Measurements from ENCODE around the gene ABCA4. TPM values are rescaled to one million over a fixed set of nuclear protein-coding genes. Genes with fewer than 3 reads are reported as not detected.

ABCA4 gene
- polyA plus RNA-seq, 12 donors, result 0.20 to 2.3 (median 0.70) TPM; not detected in 2

DNA sequence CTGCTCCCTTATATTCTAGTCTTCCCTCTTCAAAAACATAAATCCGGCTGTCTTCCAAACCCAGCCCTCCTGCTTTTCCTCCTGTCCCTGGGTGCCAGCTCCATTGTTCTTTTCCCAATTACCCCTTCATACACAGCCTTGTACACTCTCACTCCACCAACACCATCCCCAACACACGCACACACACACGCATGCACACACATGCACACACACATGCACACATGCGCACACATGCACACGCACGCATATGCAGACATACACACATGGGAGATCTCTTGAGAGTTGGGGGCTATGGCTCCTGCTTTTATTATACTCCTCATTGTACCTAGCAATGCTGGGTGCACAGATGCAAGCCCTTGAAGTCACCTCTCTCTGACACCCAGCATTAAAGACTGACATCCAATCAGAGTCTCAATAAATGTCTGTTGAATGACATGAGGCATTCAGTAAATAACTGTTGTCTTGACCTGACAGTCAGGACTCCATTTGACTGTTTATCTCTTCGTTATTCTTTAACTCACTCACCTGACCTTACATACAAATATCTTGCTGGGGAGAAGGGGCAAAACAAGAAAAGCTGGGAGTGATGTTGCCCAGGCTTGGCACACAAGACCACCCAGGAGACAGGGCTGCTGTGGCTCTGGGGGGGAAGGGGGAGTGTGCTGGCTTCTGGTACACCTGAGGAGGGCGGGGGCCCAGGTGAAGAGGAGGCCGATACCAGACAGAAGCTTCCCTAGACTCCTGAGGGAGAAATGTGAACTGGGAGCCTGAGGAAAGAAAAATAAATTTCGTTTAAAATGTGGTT is 16.0 kb downstream of the ABCA4 start:
- DNase-seq, result no peak

DNA sequence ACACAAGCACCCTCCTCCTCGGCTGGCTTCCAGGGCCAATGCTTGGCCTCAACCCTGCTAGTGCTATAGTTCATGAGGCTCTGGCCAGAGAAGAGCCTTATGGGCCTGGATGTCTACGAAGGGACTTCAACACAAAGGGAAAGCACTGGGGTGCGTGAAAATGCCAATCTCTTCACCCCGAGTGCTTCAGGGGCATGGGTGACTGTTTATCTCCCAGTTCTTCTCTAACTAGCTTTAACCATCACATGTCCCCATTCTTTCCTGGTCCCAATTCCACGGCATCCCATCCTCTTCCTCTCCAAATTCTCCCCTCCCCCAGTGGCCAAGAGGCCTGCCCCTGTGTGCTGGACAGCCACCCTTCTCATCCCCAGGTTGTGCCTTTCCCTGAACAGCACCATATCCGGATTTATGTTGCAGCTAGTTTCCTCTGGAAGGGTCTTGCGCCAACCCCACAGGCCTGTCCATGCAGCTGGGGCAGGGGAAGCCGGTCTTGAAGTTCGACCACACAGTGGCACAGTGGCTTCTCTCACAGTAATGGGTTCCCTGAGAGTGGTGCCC is 16.7 kb downstream of the ABCA4 start:
- DNase-seq, result no peak

DNA sequence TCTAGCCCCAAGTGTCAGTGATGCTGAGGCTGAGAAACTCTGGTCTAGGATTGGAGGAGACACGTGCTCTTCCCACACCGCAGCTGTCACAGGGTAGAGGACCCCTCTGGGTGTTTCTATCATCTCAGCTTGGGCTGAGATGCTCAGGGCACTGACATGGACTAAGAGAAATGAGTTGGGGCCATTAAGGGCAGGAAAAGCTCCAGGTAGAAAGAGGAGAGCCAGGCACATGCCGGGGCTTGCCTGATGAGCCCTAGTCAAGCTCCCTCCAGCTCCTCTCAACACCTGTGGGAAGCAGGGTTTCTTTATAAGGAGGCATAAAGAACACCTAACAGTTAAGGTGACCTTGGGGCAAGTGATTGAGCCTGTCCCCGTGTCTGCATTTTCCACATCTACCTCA is 17.3 kb downstream of the ABCA4 start:
- DNase-seq, result no peak

DNA sequence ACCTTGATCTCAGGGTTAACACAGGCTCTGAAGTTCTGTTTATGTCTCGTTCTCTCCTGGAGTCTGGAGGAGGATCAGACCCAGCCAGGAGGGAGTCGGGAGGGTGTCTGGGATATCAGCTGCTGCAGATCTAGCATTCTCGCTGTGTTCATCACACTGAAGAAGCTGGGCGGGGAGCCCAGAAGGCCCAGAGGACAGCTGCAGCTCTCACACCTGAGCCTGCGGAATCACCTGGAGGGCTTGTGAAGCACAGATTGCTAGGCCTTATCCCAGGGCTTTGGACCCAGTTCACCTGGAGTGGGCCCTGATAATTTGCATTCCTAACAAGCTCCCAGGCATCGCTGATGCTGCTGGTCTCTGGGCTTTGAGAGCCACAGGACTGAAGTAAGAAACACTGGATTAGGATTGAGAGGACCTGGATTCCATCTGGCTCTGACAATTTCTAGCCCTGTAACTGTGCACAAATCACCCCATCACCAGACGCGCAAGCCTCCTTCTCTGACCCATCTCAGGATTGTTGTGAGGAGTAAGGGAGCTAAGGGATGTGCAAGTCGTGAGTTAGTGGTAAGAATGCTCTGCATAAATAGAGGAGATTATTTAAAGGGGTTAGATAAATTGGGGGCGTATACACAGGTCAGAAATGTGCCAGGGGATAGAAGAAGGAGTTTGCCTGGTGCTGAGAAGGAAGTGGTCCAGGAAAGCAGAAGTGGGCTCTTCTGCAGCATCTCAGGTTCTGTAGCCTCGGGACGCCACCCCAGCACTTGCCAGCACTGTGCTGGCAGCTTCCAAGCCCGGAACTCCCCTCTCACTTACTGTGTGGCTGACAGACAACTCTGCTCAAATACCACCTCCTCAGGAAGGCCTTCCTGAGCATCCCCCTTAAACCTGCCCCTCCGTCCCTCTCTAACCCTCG is 19.1 kb downstream of the ABCA4 start:
- no peak for DNase-seq

DNA sequence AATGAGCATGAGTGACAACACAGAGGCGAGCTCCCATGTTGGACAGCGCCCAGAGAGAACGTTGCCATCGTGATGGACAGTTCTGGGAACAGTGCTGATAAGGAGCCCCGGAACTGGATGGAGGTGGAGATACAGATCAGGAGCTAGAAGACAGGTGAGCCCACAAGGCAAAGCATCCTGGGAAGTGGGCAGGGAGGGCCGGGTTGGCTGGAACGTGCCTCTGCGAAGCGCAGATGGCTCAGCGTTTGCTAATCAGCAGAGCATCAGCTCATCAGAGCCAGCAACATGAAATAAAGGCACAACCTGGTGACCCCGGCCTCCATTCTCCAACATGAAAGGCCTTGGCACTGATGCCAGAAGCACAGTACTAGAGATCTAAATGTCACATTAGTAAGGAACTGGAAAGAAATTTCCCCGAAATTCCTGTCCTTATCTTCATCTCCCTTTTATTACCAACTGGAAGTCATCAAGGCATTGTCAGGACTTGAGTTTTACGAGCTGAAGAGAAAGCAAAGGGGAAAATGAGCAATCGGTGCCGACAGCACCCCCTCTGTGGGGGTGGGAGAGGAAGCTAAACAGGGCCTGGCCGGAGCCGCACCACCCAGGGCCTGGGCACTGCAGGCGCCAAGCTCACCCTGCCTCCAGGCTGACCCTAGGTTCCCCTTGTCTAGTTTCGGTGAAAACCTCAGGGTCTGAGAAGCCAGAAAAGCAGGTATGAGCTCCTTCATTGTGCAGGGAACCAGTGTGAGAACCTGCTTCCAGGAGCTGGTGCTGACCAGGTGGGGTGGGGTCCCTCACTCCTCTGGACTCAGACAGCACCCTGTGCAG is 19.9 kb downstream of the ABCA4 start:
- no peak for DNase-seq

DNA sequence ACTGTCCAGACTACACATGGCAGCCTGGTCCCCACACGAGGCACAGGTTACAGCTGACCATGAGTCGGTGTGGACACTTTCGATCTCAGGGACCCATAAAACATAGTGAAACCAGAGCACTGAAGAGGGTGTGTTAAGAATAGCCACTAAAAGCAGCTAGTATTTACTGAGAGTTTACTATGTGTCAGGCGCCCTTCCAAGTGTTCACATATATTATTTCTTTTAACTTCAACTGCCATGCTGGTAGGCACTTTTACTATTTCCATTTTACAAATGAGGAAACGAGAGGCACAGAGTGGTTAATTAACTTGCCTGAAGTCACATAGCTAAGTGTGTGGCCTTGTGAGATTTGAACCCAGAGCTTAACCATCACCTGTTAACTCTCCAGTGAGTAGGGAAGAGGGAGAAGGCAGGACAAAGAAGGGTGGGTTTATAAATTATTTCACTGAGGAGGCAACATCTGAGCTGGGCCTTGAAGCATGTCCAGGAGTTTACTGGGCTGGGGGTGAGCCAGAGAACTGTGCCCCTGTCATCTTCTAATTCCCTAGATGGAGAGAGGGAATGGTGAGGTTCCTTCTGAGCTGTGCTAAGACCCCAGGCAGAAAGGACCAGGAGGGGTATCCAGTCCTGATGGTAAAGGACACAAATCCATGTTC is 20.7 kb downstream of the ABCA4 start:
- no peak for DNase-seq

DNA sequence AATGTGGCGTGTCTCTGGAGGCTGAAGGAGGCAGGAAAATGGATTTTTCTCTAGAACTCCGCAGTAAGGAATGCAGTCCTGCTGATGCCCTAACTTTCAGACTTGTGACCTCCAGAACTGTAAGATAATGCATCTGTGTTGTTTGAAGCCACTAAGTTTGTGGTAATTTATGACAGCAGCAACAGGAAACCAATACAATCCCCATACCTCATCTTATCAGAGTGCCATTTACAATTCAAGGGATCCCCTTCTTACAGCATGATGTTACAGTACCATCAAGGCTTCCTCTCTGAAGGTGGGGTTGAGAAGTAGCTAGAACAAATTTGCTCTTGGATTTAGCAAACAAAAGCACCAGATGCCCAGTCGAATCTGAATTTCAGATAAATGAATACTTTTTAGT is 21.6 kb downstream of the ABCA4 start:
- DNase-seq, result no peak

DNA sequence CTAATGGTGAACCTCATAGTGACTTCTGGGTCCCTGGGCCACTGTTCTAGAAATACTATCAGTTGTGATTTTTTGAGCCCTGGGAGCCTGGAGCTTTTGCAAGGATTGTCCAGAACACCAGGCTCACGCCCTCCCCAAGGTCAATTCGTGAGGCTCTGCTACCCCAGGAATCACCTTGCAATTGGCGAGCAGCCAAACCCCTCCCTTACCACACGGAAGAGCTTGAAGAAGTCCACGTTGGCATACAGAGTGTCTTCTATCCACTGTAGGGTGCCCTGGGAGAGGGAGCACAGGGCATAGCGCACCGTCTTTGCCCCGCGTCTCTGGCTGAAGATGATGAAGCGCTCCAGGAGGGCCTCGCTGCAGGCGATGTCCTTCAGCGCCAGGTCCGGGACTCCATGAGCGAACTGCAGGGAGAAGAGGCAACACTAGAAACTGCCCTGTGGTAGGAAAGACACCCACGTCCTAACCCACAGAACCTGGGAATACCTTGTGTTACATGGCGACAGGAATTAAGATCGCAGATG is 22.3 kb downstream of the ABCA4 start:
- no peak for DNase-seq

DNA sequence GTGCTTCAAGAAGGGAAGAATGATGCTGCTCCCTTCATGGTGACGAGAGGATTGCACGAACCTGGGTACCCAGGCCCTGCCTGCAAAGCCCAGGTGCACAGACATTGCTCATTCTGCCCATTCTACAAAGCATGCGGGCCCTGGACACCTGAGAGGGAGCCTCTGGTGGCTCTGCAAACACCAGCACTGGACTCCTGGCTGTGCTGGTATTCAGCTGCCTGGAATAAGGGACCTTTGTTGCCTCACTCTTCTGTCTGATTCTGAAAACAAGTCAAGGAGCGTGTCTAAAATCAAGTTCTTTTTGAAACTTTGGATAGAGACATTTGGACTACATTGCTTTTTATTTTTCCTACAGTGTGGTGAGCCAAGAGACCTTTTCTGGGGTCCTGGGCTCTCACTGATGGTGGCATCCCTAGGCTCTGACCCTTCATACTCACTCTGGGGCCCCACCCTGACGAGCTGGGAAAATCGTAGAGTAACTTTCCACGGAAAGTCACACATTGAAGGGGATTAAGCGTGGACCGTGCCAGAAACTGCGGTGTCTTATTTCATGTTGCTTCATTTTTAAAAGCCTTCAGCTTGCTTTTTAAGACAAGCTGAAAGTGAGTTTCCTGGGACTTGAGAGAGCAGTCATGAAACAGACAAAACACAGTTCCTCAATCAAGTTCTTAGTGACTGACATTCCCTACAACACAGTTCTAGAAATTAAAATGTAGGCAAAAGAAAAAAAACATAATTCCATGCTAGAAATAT is 24.0 kb downstream of the ABCA4 start:
- peak; percentile 75 for DNase-seq

DNA sequence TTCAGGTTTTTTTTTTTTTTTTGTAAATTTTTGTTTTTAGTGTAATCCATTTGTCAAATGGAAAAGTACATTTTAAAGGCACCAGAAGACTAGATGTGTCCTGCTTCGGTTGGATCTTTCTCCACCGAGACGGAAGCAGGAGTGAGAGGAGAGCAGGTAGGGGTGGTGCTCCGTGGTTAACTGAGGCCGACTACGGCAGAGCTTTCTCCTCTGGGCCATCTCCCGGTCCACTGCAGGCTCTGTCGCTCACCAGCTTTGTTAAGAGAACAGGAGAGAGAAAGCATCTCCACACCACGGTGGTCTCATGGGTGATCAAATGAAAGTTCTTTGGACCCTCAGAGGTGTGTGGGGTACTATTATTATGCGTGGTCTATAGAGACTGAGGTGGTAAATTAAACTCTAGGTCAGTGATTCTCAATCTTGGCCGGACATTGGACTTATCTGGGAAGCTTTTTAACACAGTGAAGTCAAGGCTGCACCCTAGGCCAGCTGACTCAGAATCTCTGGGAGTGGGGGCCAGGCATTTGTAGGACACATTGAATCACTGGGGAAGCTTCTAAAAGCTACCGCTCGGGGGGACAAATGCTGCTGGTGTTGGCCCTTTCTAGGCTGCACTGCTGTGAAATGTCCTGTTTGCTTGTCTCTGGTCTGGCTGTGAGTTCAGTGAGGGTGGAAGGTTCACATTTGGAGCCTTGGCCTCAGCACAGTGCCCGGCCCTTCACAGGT is 25.0 kb downstream of the ABCA4 start:
- DNase-seq, result no peak

DNA sequence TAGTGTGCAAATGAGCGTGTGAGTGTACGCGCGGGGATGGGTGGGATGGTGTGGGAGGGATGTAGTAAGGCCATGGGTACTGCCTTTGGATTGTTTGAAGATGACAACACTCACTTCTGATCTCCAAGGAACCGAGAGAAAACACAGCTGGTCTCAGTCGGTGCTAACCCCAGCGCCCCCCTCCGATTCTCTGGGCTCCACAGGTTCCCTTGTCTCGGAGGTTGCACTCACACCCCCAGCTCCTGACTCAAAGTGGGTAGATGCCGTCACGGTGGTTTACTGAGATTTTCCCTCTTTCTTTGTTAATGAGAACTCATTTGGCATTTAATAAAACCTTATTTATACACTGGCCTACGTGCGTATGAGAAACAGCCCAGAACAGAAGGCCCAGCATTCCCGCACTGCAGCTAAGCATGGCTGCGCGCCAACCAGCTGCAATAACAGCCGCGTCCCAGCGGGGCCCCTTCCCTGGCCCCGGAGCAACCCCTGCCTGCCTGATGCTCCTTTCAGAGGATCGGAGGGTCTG is 25.8 kb downstream of the ABCA4 start:
- peak; percentile 93 for DNase-seq

DNA sequence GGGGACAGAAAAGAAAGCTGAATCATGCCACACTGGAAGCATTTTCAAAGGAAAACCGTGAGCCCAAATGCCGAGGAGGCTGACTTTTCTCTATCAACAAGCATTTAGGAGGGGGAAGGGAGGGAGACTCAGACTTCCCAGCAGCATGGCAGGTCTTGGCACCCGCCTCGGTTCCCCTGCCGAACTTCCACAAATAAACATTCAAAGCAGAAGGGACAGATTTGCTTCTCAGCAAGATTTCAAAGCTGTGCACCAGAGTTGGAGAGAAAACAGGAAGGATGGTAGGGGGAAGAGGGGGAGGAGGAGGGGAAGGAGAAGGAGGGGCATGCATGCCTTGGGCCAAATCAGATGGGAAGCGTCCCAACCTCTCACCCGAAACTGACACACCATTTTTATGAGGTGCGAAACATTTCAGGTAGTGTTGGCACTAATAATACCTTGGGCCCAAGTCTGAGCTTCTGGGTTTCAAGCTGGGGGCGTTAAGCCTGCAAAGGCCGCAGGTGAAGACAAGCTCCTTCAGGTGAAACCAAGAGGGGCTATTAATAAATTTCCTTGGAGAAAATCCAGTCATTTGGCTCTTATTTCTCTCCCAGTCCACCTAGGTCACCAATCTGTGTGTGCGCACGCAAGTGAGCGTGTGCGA is 26.4 kb downstream of the ABCA4 start:
- DNase-seq, result peak; percentile 55

DNA sequence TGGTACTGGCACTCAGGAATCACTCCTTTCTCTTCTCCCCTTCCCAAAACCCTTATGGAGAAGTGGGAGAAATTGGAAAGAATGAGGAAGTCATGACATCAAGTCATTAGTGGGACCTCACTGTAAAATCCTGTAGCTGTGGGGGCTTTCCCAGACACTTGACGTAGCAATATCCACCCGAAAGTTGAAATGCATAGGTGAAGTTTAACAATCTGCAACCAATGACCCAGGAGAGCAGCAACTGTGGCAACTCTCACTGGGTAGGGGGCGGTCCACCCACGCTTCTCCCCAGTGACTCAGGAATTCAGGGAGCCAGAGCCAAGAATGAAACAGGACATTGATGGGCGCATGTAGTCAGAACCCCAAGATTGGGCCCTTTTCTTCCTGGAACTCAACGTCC is 27.0 kb downstream of the ABCA4 start:
- no peak for DNase-seq

DNA sequence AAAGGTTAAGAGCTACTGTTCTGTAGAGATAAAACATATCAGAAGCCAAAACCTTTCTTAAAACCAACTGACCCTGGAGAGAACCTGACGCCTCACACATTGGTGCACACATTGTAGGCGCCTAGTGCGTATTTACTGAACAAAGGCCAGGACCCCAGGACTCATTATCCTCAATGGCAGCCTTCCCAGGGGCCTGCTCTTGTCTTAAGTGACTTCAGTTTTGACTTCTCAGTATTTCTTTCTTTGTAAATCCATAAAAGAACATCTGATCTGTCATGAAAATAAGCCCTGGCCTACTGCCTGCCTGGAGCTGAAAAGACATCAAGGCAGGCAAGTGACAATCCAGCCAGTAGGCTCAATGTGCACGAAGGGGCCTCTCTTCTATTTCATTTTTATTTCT is 27.6 kb downstream of the ABCA4 start:
- no peak for DNase-seq

DNA sequence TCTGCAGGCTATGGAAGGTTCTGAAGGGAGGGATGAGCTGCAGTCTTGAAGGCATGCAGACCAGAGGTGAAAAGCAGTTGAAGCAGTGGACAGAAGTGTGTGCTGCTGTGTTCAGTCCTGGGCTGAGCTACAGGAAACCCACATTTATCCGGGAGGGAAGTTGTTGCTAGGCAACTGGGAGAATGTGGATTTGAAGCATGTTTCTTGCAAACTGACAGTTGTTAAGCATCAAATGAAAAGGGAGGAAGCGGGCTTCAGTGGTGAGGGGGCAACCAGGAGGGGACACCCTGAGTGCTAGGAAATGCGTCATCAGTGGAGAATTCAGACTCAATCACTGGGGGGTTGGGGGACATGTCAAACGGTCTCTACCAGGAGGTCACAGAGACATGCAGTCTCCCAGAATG is 28.7 kb downstream of the ABCA4 start:
- DNase-seq, result peak; percentile 45

DNA sequence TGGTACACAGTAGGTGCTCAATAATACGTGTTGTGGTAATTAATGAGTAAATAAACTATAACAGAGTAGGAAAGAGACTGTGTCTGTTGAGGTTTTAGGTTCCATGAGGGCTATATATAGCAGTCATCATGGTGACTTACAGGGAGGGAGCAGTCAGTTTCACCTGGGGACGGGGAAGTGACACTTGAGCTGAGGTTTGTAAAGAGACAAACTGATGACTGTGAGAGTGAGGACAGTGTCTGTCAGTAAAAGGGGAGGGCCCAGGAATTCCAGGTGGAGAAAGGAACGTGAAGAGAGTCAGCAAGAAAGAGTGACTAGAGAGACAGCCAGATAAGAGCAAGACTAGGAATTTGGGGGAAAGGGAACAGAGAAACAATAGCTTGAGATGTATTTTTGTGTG is 30.2 kb downstream of the ABCA4 start:
- DNase-seq, result no peak

DNA sequence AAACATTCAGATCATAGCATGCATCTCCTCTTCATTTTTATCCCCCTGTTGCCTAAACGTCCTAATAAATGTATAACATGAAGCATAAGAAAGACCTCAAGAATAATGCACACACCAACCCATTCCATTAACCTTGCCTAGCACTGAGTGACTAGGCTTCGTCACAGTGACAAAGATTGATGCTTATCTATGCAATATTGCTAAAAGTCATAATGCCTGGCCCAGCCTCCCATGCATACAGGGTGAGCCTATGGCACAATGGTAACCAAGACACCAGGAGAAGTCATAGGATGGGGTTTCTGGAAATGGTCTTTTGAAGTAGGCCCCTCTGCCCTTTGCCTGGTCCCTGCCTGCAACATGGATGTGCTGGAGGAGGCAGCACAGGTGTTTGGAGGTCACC is 33.8 kb downstream of the ABCA4 start:
- no peak for DNase-seq

DNA sequence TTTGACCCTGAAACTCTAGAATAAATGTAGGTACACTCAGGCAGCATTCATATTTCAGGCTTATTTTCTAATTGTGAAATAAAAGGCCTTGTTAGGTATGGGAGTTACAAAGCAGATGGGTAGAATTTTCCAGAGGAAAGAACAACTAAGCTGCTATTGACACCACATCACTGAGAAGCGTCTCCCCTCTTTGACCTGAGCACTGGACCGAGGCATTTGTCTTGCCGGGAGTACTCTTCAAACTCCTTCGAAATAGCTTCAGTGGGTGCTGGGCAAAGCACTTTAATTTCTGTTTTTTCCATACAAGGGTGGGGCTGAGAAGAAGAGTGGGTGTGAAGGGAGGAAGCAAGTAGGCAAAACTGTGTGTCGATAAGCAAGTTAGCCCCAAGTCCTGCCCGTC is 36.4 kb downstream of the ABCA4 start:
- DNase-seq, result no peak

DNA sequence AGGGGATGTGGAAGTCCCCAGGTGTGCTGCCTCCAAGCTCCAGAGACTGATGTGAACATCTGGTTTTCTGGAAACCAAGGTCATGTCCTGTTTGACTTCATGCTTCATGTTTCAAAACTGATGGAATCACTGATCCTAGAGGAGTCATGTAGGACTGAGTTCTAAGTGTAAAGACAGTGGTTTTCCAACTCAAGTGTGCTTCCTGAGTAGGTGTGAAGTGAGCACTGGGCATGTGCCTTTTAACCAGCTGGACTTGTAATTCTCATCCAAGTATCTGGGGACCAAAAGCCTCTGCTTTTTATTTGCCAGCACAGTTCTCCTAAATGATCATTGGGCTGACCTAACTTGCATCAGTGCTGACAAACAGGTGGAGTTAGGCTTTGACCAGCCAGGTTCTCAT is 36.9 kb downstream of the ABCA4 start:
- no peak for DNase-seq

Measured in muscle of arm (tissue), 12 donors.